Measurements from ENCODE around the gene UBA3. TPM values are rescaled to one million over a fixed set of nuclear protein-coding genes. Genes with fewer than 3 reads are reported as not detected.

The UBA3 gene
- total and polyA plus RNA-seq, 3 experiments from 2014 or later = 42.6 to 89.5 (median 76.6) TPM

- Histone ChIP-seq H3K27ac (ENCODE audit: low read depth, low read length) (peak overlapping the region; percentile 73), H3K27me3 (ENCODE audit: insufficient read depth, low read length, poor library complexity, severe bottlenecking) (no peaks in the 10 kb centered on the region), H3K4me1 (ENCODE audit: insufficient read depth, low read length) (peaks cover 23% of the 10 kb centered on the region), H3K4me3 (ENCODE audit: low read length) (peak overlapping the region; percentile 64), H3K9me3 (ENCODE audit: low read length) (no peaks in the 10 kb centered on the region), H3K36me3 (ENCODE audit: insufficient read depth, low read length) (no peaks in the 10 kb centered on the region)
- no peaks in the 10 kb centered on the region for H3K27me3 Mint-ChIP-seq
- peak overlapping the region; percentile 74 to 93 (median 83) for H3K4me3 Mint-ChIP-seq
- DNase-seq = no peak
- no peaks in the 10 kb centered on the region for H3K9me3 Mint-ChIP-seq
- ChIA-PET CTCF (interaction anchor here (0.8 to 2.5 kb wide), 6 partner anchors 10 to 87 kb away, joined by 3 to 9 read pairs (median 4); partner anchors contain the start of gene ARL6IP5), POLR2A (interaction anchor here (0.6 to 1.0 kb wide), 3 partner anchors 38 to 77 kb away, joined by 3 to 7 read pairs (median 4); no protein-coding TSS in a partner anchor)
- H3K27ac Mint-ChIP-seq = peak overlapping the region; percentile 10 to 85 (median 75)
- peaks cover 34 to 53% (median 52%) of the 10 kb centered on the region in 3 donors for H3K4me1 Mint-ChIP-seq
- H3K36me3 Mint-ChIP-seq = peaks cover 0 to 13% (median 6%) of the 10 kb centered on the region in 3 donors
These were observed 66.1 kb downstream of the UBA3 start for GRCh38 chr3:69014022-69014580.

GRCh38 chr3:69013253-69014021 lies 66.7 kb downstream of the UBA3 start, which contains the start of gene EOGT:
EOGT (minus strand) TSS chr3:69013684; CDS start chr3:69009846, 3,838 bp downstream.
- Mint-ChIP-seq H3K9me3 (no peaks in the 10 kb centered on the region), H3K4me3 (peak within 1 kb of the TSS; percentile 88 to 97 (median 93)), H3K27me3 (no peaks in the 10 kb centered on the region), H3K27ac (peak within 1 kb of the TSS; percentile 85 to 97 (median 94)), H3K36me3 (peaks cover 0 to 14% (median 10%) of the 10 kb centered on the region in 3 donors), H3K4me1 (peaks cover 34 to 59% (median 54%) of the 10 kb centered on the region in 3 donors)
- ChIA-PET CTCF (interaction anchor here (0.8 to 2.5 kb wide), 7 partner anchors 10 to 88 kb away, joined by 3 to 9 read pairs (median 3); partner anchors contain the start of gene ARL6IP5), POLR2A (interaction anchor here (0.6 to 1.0 kb wide), 4 partner anchors 39 to 78 kb away, joined by 3 to 7 read pairs (median 6); no protein-coding TSS in a partner anchor)
- no peaks in the 10 kb centered on the region for H3K9me3 ChIP-seq (ENCODE audit: low read length)
- no peaks in the 10 kb centered on the region for H3K27me3 ChIP-seq (ENCODE audit: insufficient read depth, low read length, poor library complexity, severe bottlenecking)
- DNase-seq = peak; percentile 70 to 86 (median 73)
- peak within 1 kb of the TSS; percentile 64 for H3K4me3 ChIP-seq (ENCODE audit: low read length)
- peaks cover 23% of the 10 kb centered on the region for H3K4me1 ChIP-seq (ENCODE audit: insufficient read depth, low read length)
- no peaks in the 10 kb centered on the region for H3K36me3 ChIP-seq (ENCODE audit: insufficient read depth, low read length)
- peak within 1 kb of the TSS; percentile 73 for H3K27ac ChIP-seq (ENCODE audit: low read depth, low read length)

- POLR2A ChIA-PET = interaction anchor here (0.7 to 0.8 kb wide), 2 partner anchors 45 to 74 kb away, joined by 3 to 7 read pairs; no protein-coding TSS in a partner anchor
- peak overlapping the region; percentile 73 for H3K27ac ChIP-seq (ENCODE audit: low read depth, low read length)
- H3K36me3 Mint-ChIP-seq = peaks cover 0 to 17% (median 13%) of the 10 kb centered on the region in 3 donors
These were observed 67.3 kb downstream of the UBA3 start for GRCh38 chr3:69012800-69013252.

GRCh38 chr3:69012100-69012799 lies 67.9 kb downstream of the UBA3 start:
- CTCF ChIA-PET = interaction anchor here (0.6 to 2.5 kb wide), 4 partner anchors 12 to 81 kb away, joined by 3 to 9 read pairs (median 4); no protein-coding TSS in a partner anchor
- Histone ChIP-seq H3K9me3 (ENCODE audit: low read length) (no peaks in the 10 kb centered on the region), H3K4me3 (ENCODE audit: low read length) (peak overlapping the region; percentile 53), H3K27me3 (ENCODE audit: insufficient read depth, low read length, poor library complexity, severe bottlenecking) (no peaks in the 10 kb centered on the region), H3K36me3 (ENCODE audit: insufficient read depth, low read length) (no peaks in the 10 kb centered on the region), H3K27ac (ENCODE audit: low read depth, low read length) (no peak overlapping the region), H3K4me1 (ENCODE audit: insufficient read depth, low read length) (peaks cover 23% of the 10 kb centered on the region)
- H3K4me1 Mint-ChIP-seq = peaks cover 34 to 64% (median 57%) of the 10 kb centered on the region in 3 donors
- POLR2A ChIA-PET = interaction anchor here (0.7 kb wide), 1 partner anchor 75 kb away, joined by 3 read pairs; no protein-coding TSS in a partner anchor
- no peaks in the 10 kb centered on the region for H3K27me3 Mint-ChIP-seq
- H3K9me3 Mint-ChIP-seq = no peaks in the 10 kb centered on the region
- H3K4me3 Mint-ChIP-seq = peak overlapping the region; percentile 88 to 97 (median 93)
- peak overlapping the region; percentile 85 to 97 (median 93) for H3K27ac Mint-ChIP-seq
- peaks cover 0 to 18% (median 11%) of the 10 kb centered on the region in 3 donors for H3K36me3 Mint-ChIP-seq
- DNase-seq = no peak

More at GRCh38 chr3:69012800-69013252, 67.3 kb downstream of the UBA3 start:
- Histone ChIP-seq H3K4me1 (ENCODE audit: insufficient read depth, low read length) (peaks cover 23% of the 10 kb centered on the region), H3K27me3 (ENCODE audit: insufficient read depth, low read length, poor library complexity, severe bottlenecking) (no peaks in the 10 kb centered on the region), H3K4me3 (ENCODE audit: low read length) (peak overlapping the region; percentile 53), H3K36me3 (ENCODE audit: insufficient read depth, low read length) (no peaks in the 10 kb centered on the region), H3K9me3 (ENCODE audit: low read length) (no peaks in the 10 kb centered on the region)
- peak overlapping the region; percentile 88 to 97 (median 93) for H3K4me3 Mint-ChIP-seq
- peak in 1 of 5 donors; percentile 7 for DNase-seq
- CTCF ChIA-PET = interaction anchor here (0.6 to 2.5 kb wide), 5 partner anchors 13 to 88 kb away, joined by 3 to 9 read pairs (median 4); no protein-coding TSS in a partner anchor
- H3K4me1 Mint-ChIP-seq = peaks cover 34 to 64% (median 57%) of the 10 kb centered on the region in 3 donors
- no peaks in the 10 kb centered on the region for H3K27me3 Mint-ChIP-seq
- peak overlapping the region; percentile 85 to 97 (median 93) for H3K27ac Mint-ChIP-seq
- no peaks in the 10 kb centered on the region for H3K9me3 Mint-ChIP-seq

- peak overlapping the region in 6 of 7 donors; percentile 9 to 95 (median 69) for H3K4me3 Mint-ChIP-seq
- Histone ChIP-seq H3K36me3 (ENCODE audit: insufficient read depth, low read length) (no peaks in the 10 kb centered on the region), H3K27me3 (ENCODE audit: insufficient read depth, low read length, poor library complexity, severe bottlenecking) (no peaks in the 10 kb centered on the region), H3K9me3 (ENCODE audit: low read length) (no peaks in the 10 kb centered on the region), H3K4me3 (ENCODE audit: low read length) (no peak overlapping the region), H3K27ac (ENCODE audit: low read depth, low read length) (no peak overlapping the region), H3K4me1 (ENCODE audit: insufficient read depth, low read length) (peaks cover 23% of the 10 kb centered on the region)
- no peaks in the 10 kb centered on the region for H3K9me3 Mint-ChIP-seq
- peaks cover 34 to 64% (median 57%) of the 10 kb centered on the region in 3 donors for H3K4me1 Mint-ChIP-seq
- H3K27ac Mint-ChIP-seq = peak overlapping the region; percentile 22 to 95 (median 76)
- ChIA-PET CTCF (interaction anchor here (1.0 kb wide), 2 partner anchors 14 to 82 kb away, joined by 3 read pairs; no protein-coding TSS in a partner anchor), POLR2A (no interaction called here)
- H3K27me3 Mint-ChIP-seq = no peaks in the 10 kb centered on the region
- DNase-seq = no peak
- peaks cover 0 to 26% (median 9%) of the 10 kb centered on the region in 3 donors for H3K36me3 Mint-ChIP-seq
These were observed 69.0 kb downstream of the UBA3 start for GRCh38 chr3:69011096-69011730.

- Mint-ChIP-seq H3K36me3 (peaks cover 4 to 39% (median 19%) of the 10 kb centered on the region in 3 donors), H3K4me1 (peaks cover 29 to 62% (median 54%) of the 10 kb centered on the region in 3 donors), H3K4me3 (peak overlapping the region in 1 of 7 donors; percentile 95), H3K9me3 (no peaks in the 10 kb centered on the region), H3K27me3 (no peaks in the 10 kb centered on the region), H3K27ac (peak overlapping the region in 5 of 8 donors; percentile 44 to 85 (median 75))
- H3K9me3 ChIP-seq (ENCODE audit: low read length) = no peaks in the 10 kb centered on the region
- no peak overlapping the region for H3K27ac ChIP-seq (ENCODE audit: low read depth, low read length)
- H3K4me1 ChIP-seq (ENCODE audit: insufficient read depth, low read length) = peaks cover 21% of the 10 kb centered on the region
- peaks cover 4% of the 10 kb centered on the region for H3K36me3 ChIP-seq (ENCODE audit: insufficient read depth, low read length)
- ChIA-PET POLR2A (no interaction called here), CTCF (interaction anchor here (0.7 kb wide), 1 partner anchor 9 kb away, joined by 3 read pairs; no protein-coding TSS in a partner anchor)
- no peaks in the 10 kb centered on the region for H3K27me3 ChIP-seq (ENCODE audit: insufficient read depth, low read length, poor library complexity, severe bottlenecking)
- H3K4me3 ChIP-seq (ENCODE audit: low read length) = no peak overlapping the region
- no peak for DNase-seq
These were observed 70.4 kb downstream of the UBA3 start for GRCh38 chr3:69009559-69010410.
